GM21360 (cell line): Measurements from ENCODE around the gene DIO3.
"Not testable (repeated sequence)": the region's sequence is repeated elsewhere in the genome, so short reads cannot be mapped to it uniquely, and the experiment has no call there.

Experiments used
- ATAC-seq: cut with Tn5 transposase; IDR thresholded peaks from one replicate; pipeline ENCODE4 v1.9.1; 2021; ENCODE audit warnings: mild to moderate bottlenecking, moderate library complexity; ENCODE audit not compliant: unreplicated experiment

Gene DIO3

GRCh38 chr14:101557811-101558738 is 3.2 kb upstream of the DIO3 start:
- no peak for ATAC-seq

GRCh38 chr14:101558739-101559240 is 2.5 kb upstream of the DIO3 start:
- no peak for ATAC-seq

GRCh38 chr14:101559250-101559623 is 2.1 kb upstream of the DIO3 start:
- no peak for ATAC-seq

- no peak for ATAC-seq
Observed at GRCh38 chr14:101559624-101560533, 1.4 kb upstream of the DIO3 start.

GRCh38 chr14:101560534-101561113 is 671 bp upstream of the DIO3 start:
- no peak for ATAC-seq

- ATAC-seq: no peak
Observed at GRCh38 chr14:101561897-101562490, 699 bp downstream of the DIO3 start.

GRCh38 chr14:101562659-101563351 is 1.5 kb downstream of the DIO3 start:
- ATAC-seq: no peak

- no peak for ATAC-seq
Observed at GRCh38 chr14:101563352-101563653, 2.0 kb downstream of the DIO3 start.

- no peak for ATAC-seq
Observed at GRCh38 chr14:101563654-101564443, 2.6 kb downstream of the DIO3 start.

GRCh38 chr14:101564444-101564776 is 3.1 kb downstream of the DIO3 start:
- ATAC-seq: no peak

GRCh38 chr14:101564819-101565698 is 3.8 kb downstream of the DIO3 start:
- ATAC-seq: no peak

GRCh38 chr14:101567252-101567651 is 6.0 kb downstream of the DIO3 start:
- ATAC-seq: no peak

GRCh38 chr14:101571004-101571403 is 9.7 kb downstream of the DIO3 start:
- ATAC-seq: no peak

- not testable (repeated sequence) for ATAC-seq
Observed at GRCh38 chr14:101572526-101572925, 11.2 kb downstream of the DIO3 start.

GRCh38 chr14:101573289-101573688 is 12.0 kb downstream of the DIO3 start:
- no peak for ATAC-seq

- ATAC-seq: no peak
Observed at GRCh38 chr14:101575581-101575980, 14.3 kb downstream of the DIO3 start.

- ATAC-seq: no peak
Observed at GRCh38 chr14:101577221-101577909, 16.1 kb downstream of the DIO3 start.

- ATAC-seq: no peak
Observed at GRCh38 chr14:101578489-101578888, 17.2 kb downstream of the DIO3 start.
